Fibroblast of gingiva (primary cell): Measurements from ENCODE around the gene TTBK2.
"Not testable (repeated sequence)": the region's sequence is repeated elsewhere in the genome, so short reads cannot be mapped to it uniquely, and the experiment has no call there.

ENCODE experiments used
- DNase-seq: peaks from one replicate; pipeline ENCODE4 v3.0.0-alpha.2; 2011; ENCODE audit warnings: low read depth

TTBK2 gene

DNA sequence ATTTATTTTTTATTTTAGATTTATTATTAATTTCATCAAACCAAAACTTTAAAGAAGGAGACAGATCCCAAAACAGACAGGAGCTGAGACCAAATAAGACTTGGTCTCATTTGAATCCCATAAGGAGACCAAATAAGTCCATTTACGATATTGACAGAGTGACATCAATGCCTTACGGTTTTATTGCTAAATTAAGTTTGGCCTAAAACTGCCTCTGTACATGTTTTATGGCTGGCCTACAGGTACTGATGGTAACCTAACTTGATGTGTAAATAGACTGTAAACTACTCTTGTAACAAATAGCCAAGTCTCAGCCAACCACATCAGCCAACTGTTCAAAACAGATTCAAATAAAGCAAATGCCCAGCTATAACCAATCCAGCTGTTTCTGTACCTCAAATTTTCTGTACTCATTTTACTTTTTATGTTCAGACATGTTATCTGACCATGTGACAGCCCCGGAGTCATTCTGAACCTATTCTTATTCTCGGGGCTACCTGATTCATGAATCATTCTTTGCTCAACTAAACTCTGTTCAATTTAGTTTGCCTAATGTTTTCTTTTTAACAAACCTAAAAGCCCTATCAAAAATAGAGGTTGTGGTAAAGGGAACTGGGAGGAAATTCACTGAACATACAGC, 94.2 kb downstream of the TTBK2 start:
- DNase-seq: no peak

DNA sequence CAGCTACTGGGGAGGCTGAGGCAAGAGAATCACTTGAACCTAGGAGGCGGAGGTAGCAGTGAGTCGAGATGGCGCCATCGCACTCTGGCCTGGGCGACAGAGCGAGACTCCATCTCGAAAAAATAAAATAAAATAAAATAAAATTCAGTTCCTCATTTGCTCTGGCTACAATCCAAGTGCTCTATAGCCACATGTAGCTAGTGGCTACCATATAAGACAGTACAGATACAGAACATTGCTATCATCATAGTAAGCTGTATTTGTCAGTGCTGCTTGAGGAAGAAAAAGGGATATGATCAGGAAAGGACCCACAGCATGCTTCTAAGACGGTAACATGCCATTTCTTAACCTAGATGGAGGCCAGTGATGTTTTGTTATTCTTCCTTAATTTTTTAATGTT, 95.0 kb downstream of the TTBK2 start:
- no peak for DNase-seq

DNA sequence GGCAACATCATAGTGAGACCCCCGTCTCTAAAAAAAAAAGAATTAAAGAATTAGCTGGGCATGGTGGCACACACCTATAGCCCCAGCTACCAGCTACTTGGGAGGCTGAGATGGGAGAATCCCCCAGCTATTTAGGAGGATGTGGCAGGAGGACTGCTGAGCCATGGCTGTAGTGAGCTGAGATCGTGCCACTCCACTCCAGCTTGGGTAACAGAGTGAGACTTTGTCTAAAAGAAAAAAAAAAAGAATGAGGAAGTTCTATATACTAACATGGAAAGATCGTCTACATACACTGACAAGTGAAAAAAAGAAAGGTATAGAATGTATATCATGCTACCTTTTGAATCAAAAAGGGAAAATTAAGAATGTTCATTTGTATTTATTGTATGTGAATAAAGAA, 99.8 kb downstream of the TTBK2 start:
- DNase-seq: no peak

DNA sequence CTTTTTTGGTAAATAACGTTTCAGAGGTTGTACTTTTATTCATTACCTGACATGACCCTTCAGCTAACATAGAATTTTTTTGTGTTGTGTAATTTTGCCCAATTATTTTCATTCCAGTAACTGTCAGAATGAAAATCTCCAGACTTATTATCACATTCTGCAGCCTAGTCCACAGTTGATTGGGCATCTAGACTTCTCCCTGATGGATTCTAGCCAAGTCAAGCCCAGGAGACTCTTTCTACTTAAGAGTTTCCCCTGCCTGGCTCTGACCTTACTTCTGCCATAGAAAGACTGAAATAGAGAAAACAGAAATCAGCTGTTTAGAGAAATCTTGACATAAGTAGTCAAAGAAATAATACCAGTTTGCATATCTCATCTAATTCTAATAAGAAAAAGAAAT, 100.8 kb downstream of the TTBK2 start:
- DNase-seq: no peak

DNA sequence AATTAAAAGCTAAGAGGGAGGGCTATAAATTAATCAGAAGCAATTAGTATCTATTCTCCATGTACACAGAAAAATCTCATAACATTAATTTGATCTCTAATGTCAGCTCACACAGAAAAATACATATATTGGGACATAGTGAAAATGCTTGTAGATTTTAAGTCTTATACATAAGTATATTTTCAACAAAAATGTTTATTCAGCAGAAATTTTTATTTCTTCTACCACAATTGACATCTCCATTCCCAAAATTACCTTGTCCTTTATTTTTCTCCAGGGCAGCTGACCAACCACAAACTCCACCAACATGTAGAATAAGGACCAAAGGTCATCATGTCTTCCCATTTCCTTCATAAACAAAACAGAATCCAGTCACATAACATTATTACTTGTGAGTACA, 109.1 kb downstream of the TTBK2 start:
- DNase-seq: no peak

DNA sequence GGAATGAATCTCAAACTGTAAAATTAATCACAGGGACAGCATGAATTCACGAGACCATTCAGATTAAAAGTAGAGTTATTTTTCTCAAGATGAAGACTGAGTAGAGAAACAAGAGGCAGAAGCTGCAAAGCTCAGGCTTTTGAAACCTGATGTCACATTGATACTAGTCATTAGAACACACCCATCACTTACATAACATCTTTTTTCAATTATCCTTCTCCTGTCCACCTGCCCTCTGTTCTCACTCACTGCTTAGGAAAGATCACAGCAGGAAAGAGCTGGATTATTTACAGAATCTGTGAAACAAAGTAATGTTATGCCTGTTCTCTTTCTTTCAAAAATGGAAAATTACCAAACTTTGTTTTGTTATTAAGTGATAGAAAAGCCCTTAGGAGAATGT, 111.7 kb downstream of the TTBK2 start:
- no peak for DNase-seq

DNA sequence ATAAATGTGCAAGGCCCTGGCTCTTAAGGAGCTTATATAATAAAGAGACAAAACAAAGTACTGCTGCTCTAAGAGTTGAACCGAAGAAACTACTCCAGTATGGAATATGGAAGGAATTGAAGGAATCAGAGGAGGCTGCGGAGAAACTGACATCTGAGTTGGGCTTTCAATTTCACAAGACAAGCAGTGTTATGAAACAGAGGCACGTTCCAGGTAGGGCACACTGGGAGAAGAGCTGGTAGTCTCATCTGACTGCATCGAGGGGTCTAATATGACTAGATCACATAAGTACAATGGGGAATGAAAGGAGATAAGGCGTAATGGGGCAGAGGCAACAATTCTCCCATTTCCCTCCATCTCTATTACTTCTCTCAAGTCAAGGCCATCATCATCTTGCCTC, 115.3 kb downstream of the TTBK2 start:
- DNase-seq: no peak

DNA sequence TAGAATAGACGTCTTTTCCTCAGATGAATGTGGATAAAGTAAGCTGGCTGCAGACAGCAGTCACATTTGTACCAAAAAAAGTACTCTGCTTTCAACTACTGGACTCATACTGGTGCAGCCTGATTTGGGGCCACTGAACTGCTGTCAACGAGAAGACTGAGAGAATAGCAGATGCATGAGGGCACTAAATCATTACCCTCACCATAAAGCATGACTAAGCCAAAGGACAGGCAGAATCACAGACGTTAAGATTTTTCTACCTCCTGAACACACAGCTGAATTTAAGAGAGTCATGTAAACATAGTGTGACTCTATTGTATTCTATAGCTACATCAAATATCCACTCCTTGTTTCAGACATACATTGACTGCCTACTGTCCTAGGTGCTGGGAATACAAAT, 115.8 kb downstream of the TTBK2 start:
- DNase-seq: no peak

- DNase-seq: no peak
Measured at GRCh38 chr15:42803436-42803835, 117.1 kb downstream of the TTBK2 start.

DNA sequence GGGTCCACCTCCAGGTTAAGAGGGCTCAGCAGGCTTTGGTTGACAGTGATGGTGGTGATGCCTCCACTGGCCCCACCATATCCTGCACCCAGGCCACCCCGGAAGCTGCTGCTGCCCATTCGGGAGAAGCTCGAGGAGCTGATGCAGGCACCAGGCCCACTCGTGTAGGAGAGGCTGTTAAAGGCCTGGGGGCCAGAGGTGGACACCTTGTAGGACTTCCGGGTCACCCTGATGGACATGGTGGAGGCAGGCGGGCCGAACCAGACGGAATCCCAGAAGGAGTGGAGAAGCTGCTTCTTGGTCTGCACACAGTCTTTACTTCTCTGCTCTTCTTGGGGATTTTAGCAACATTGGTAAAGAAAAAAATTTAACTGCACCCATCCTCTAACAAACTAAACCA, 118.4 kb downstream of the TTBK2 start:
- no peak for DNase-seq

DNA sequence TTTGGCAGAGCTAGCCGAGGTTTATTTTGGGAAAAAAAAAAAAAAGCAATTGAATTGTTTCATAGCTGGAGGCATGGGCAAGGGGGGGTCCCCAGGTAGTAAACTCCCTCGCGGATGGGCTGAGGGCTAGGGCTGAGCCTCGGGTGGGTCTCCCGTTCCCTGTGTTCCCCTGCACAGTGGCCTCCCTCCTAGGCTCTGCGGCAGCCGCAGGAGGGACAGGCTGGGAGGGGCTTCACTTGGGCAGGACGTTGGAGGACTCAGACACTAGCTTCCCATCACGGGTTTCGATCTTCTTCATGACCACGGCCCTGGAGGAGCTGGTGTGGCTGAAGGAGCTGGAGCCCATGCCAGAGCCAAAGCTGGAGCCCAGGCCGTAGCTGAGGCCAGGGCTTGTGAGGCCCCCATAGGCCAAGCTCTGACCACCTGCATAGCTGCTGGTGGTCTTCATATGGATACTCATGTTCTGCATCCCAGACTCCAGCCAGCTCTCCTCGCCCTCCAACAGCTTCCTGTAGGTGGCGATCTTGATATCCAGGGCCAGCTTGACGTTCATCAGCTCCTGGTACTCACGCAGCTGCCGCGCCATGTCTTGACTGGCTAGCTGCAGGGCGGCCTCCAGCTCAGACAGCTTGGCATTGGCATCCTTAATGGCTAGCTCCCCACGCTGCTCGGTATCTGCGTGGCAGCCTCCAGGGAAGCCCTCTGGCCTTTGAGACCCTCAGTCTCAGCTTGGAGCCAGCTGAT, 119.7 kb downstream of the TTBK2 start:
- DNase-seq: no peak

DNA sequence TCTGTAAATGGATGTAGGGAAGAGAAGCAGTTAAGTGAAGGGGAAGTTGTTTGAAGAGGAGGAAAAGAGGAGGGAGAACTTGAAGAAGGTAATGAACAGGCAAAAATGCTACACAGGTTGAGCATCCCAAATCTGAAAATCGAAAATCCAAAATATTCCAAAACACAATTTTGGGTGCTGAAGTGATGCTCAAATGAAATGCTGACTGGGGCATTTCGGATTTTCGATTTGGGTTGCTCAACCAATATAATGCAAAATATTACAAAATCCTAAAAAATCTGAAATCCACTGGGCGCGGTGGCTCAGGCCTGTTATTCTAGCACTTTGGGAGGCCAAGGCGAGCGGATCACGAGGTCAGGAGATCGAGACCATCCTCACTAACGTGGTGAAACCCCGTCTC, 121.8 kb downstream of the TTBK2 start:
- DNase-seq: no peak

GRCh38 chr15:42796955-42797782, 123.4 kb downstream of the TTBK2 start:
- DNase-seq: peak; percentile 4

- DNase-seq: no peak
Measured at GRCh38 chr15:42788725-42789124, 131.9 kb downstream of the TTBK2 start.

- no peak for DNase-seq
Measured at GRCh38 chr15:42786978-42787377, 133.6 kb downstream of the TTBK2 start.

GRCh38 chr15:42785569-42785968, 135.0 kb downstream of the TTBK2 start:
- no peak for DNase-seq

GRCh38 chr15:42784705-42785104, 135.9 kb downstream of the TTBK2 start:
- no peak for DNase-seq

GRCh38 chr15:42782716-42783115, 137.9 kb downstream of the TTBK2 start:
- DNase-seq: no peak

DNA sequence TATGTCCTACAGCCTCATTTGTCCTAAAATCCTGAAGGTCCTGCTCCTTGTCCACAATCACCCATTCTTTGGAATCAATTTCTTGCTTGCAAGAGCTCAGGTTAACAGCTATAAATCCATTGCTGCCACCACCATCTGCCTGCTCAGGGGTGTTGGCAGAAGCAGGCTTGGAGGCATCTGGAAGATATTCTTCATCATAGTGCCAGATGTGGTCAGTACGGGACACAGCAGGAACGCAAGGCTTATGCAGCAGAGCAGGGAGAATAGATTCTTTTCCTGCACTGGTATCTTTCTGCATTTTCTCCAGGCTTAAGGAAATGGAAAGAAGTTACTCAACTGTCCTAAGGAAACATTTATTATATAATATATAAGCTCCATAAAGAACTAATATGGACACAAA, 145.2 kb downstream of the TTBK2 start:
- DNase-seq: no peak

DNA sequence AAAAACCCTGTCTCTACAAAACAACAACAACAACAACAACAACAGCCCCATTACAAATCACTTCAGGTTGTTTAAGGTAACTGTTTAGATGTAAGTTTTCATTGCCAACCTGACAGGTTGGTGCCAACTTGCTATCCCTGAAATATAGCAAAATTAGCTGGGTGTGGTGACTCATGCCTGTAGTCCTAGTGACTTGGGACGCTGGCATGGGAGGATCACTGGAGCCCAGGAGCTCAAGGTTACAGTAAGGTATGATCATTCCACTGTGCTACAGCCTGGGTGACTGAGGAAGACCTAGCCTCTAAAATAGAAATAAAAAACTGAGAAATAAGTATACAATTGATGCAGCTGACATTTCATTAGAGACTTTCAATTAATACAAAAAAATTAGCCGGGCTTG, 147.7 kb downstream of the TTBK2 start:
- DNase-seq: no peak

- DNase-seq: no peak
Measured at GRCh38 chr15:42772144-42772543, 148.4 kb downstream of the TTBK2 start.

GRCh38 chr15:42766109-42766508, 154.5 kb downstream of the TTBK2 start:
- not testable (repeated sequence) for DNase-seq

DNA sequence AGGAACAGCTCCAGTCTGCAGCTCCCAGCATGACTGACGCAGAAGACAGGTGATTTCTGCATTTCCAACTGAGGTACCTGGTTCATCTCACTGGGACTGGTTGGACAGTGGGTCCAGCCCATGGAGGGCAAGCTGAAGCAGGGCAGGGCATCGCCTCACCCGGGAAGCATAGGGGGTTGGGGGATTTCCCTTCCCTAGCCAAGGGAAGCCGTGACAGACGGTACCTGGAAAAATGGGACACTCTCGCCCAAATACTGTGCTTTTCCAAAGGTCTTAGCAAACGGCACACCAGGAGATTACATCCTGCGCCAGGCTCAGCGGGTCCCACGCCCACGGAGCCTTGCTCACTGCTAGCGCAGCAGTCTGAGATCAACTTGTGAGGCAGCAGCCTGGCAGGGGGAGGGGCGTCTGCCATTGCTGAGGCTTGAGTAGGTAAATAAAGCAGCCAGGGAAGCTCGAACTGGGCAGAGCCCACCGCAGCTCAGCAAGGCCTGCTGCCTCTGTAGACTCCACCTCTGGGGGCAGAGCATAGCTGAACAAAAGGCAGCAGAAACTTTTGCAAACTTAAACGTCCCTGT, 156.3 kb downstream of the TTBK2 start:
- not testable (repeated sequence) for DNase-seq
